ENCODE results near the gene SGCE.

- TF ChIP-seq ELK1 (IDR thresholded peaks at IDR 0.05; ENCODE audit: low read depth, low read length) (no peak), ATF3 (IDR thresholded peaks at IDR 0.05; ENCODE audit: borderline replicate concordance, extremely low read depth, low read depth, low read length) (no peak), NFIC (IDR thresholded peaks at IDR 0.05; ENCODE audit: low read depth, low read length) (no peak), EZH2 (IDR thresholded peaks at IDR 0.05; ENCODE audit: borderline replicate concordance, control insufficient read depth, low read depth, low read length) (no peak), FOS (IDR thresholded peaks at IDR 0.05; ENCODE audit: borderline replicate concordance, extremely low read depth, insufficient read length) (no peak), CTCF (IDR thresholded peaks at IDR 0.05 in 2 of 3, conservative IDR thresholded peaks at IDR 0.05 in 1 of 3; ENCODE audit: control insufficient read depth in 2 of 3, extremely low read depth in 1 of 3, insufficient read depth in 1 of 3, low read depth in 3 of 3, low read length in 3 of 3) (no peak), SREBF2 (IDR thresholded peaks at IDR 0.05; ENCODE audit: low read length) (no peak), MYC (IDR thresholded peaks at IDR 0.05; ENCODE audit: insufficient read depth, insufficient read length, insufficient replicate concordance, low read length, severe bottlenecking) (no peak)
- TF ChIP-seq, protein P1, sequence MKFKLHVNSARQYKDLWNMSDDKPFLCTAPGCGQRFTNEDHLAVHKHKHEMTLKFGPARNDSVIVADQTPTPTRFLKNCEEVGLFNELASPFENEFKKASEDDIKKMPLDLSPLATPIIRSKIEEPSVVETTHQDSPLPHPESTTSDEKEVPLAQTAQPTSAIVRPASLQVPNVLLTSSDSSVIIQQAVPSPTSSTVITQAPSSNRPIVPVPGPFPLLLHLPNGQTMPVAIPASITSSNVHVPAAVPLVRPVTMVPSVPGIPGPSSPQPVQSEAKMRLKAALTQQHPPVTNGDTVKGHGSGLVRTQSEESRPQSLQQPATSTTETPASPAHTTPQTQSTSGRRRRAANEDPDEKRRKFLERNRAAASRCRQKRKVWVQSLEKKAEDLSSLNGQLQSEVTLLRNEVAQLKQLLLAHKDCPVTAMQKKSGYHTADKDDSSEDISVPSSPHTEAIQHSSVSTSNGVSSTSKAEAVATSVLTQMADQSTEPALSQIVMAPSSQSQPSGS (IDR thresholded peaks at IDR 0.05; ENCODE audit: low read length) = no peak
Measured at GRCh38 chr7:94580601-94581000, 75.3 kb downstream of the SGCE start.

Data from GM12878 (cell line).